SK-N-SH treated with all-trans-retinoic acid at 6 μM for 48 hours (cell line): ENCODE data around the gene PIGBOS1.

Experiments used
- ARNTL ChIP-seq: fragments of 450-650 bp; formaldehyde crosslinking; IDR thresholded peaks from 2 replicates; pipeline ENCODE4 v1.5.0; 2020; ENCODE audit warnings: low read depth, mild to moderate bottlenecking, moderate library complexity, borderline replicate concordance
- ESRRG ChIP-seq: fragments of 250-450 bp; sonication (Bioruptor Pico); IDR thresholded peaks from 2 replicates; pipeline ENCODE4 v1.6.1; 2021; ENCODE audit warnings: mild to moderate bottlenecking
- GLIS3 ChIP-seq: fragments of 250-450 bp; sonication (Bioruptor Pico); IDR thresholded peaks from 2 replicates; pipeline ENCODE4 v1.5.0; 2020; ENCODE audit warnings: mild to moderate bottlenecking, moderate library complexity
- PPARA ChIP-seq: fragments of 250-450 bp; sonication (Bioruptor Pico); IDR thresholded peaks from 2 replicates; pipeline ENCODE4 v1.5.0; 2020; ENCODE audit warnings: mild to moderate bottlenecking, borderline replicate concordance
- RARB ChIP-seq: fragments of 250-450 bp; sonication (Bioruptor Pico); IDR thresholded peaks from 2 replicates; pipeline ENCODE4 v1.8.0; 2021; ENCODE audit warnings: mild to moderate bottlenecking, moderate library complexity
- SNAI2 ChIP-seq: fragments of 250-450 bp; sonication (Bioruptor Pico); IDR thresholded peaks from 2 replicates; pipeline ENCODE4 v1.5.0; 2020; ENCODE audit warnings: mild to moderate bottlenecking, moderate library complexity
- ZFP30 ChIP-seq: fragments of 450-650 bp; formaldehyde crosslinking; IDR thresholded peaks from 2 replicates; pipeline ENCODE4 v1.5.0; 2022; ENCODE audit warnings: mild to moderate bottlenecking, moderate library complexity
- ZNF565 ChIP-seq: fragments of 450-650 bp; formaldehyde crosslinking; conservative IDR thresholded peaks from 2 replicates; pipeline ENCODE4 v1.5.0; 2020; ENCODE audit warnings: low read depth, mild to moderate bottlenecking, moderate library complexity
- ZNF70 ChIP-seq: fragments of 450-650 bp; formaldehyde crosslinking; IDR thresholded peaks from 2 replicates; pipeline ENCODE4 v1.5.0; 2020; ENCODE audit warnings: mild to moderate bottlenecking, moderate library complexity
- ZNF8 ChIP-seq: fragments of 450-650 bp; formaldehyde crosslinking; IDR thresholded peaks from 2 replicates; pipeline ENCODE4 v1.5.0; 2020; ENCODE audit warnings: mild to moderate bottlenecking, moderate library complexity
- TF ChIP-seq, protein P1 (sequence below): fragments of 250-450 bp; sonication (Bioruptor Pico); IDR thresholded peaks from 2 replicates; pipeline ENCODE4 v1.5.1; 2020; ENCODE audit warnings: low read depth, mild to moderate bottlenecking, moderate library complexity
- TF ChIP-seq, protein P2 (sequence below): fragments of 250-450 bp; sonication (Bioruptor Pico); IDR thresholded peaks from 2 replicates; pipeline ENCODE4 v1.8.0; 2020; ENCODE audit warnings: mild to moderate bottlenecking, moderate library complexity, borderline replicate concordance

DNA sequence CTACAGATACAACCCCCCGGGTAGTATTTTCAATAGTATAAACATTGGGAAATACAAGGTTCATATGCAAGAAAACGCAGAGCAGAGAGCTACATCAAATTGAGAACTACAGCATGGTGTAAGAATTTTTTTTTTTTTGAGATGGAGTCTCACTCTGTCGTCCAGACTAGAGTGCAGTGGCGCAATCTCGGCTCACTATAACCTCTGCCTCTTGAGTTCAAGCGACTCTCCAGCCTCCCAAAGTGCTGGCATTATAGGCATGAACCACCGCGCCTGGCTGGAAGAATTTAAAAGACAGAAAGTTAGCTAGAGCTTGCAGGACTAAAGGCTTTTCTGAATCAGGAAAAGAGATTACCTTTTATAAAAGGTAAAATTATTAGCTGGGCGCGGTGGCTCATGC lies 42.1 kb upstream of the PIGBOS1 start:
- TF ChIP-seq RARB (CRISPR knock-in tag) (no peak), ZNF8 (CRISPR knock-in tag) (no peak), ARNTL (CRISPR knock-in tag) (no peak), SNAI2 (CRISPR knock-in tag) (no peak), ZNF565 (CRISPR knock-in tag) (no peak), ZNF70 (no peak), PPARA (CRISPR knock-in tag) (no peak), GLIS3 (no peak), ZFP30 (CRISPR knock-in tag) (no peak), ESRRG (CRISPR knock-in tag) (no peak)
- TF ChIP-seq, protein P1, sequence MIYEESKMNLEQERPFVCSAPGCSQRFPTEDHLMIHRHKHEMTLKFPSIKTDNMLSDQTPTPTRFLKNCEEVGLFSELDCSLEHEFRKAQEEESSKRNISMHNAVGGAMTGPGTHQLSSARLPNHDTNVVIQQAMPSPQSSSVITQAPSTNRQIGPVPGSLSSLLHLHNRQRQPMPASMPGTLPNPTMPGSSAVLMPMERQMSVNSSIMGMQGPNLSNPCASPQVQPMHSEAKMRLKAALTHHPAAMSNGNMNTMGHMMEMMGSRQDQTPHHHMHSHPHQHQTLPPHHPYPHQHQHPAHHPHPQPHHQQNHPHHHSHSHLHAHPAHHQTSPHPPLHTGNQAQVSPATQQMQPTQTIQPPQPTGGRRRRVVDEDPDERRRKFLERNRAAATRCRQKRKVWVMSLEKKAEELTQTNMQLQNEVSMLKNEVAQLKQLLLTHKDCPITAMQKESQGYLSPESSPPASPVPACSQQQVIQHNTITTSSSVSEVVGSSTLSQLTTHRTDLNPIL (CRISPR knock-in tag), result no peak
- TF ChIP-seq, protein P2, sequence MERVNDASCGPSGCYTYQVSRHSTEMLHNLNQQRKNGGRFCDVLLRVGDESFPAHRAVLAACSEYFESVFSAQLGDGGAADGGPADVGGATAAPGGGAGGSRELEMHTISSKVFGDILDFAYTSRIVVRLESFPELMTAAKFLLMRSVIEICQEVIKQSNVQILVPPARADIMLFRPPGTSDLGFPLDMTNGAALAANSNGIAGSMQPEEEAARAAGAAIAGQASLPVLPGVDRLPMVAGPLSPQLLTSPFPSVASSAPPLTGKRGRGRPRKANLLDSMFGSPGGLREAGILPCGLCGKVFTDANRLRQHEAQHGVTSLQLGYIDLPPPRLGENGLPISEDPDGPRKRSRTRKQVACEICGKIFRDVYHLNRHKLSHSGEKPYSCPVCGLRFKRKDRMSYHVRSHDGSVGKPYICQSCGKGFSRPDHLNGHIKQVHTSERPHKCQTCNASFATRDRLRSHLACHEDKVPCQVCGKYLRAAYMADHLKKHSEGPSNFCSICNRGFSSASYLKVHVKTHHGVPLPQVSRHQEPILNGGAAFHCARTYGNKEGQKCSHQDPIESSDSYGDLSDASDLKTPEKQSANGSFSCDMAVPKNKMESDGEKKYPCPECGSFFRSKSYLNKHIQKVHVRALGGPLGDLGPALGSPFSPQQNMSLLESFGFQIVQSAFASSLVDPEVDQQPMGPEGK (CRISPR knock-in tag), result no peak
